B cell (primary cell): Measurements from ENCODE around the gene ATP10A. TPM values are rescaled to one million over a fixed set of nuclear protein-coding genes. Genes with fewer than 3 reads are reported as not detected.

Experiments
- ATAC-seq: fragments of 200-7000 bp; cut with Tn5 transposase; one replicate; pipeline ENCODE4 v1.10.0; 2021; ENCODE audit warnings: low read depth, mild to moderate bottlenecking, moderate number of reproducible peaks, moderate library complexity
- CTCF ChIA-PET: fragments of 350-600 bp; sonication (Branson Sonifier 250); formaldehyde crosslinking; loops from one replicate; lab custom pipeline; 2021; ENCODE audit warnings: antibody characterized with exemption, inconsistent platforms; lab: Charles Lee
- POLR2A ChIA-PET: fragments of 350-600 bp; sonication (Branson Sonifier 250); formaldehyde crosslinking; loops from one replicate; lab custom pipeline; 2021; ENCODE audit warnings: antibody characterized with exemption; lab: Charles Lee
- DNase-seq: peaks from one replicate; pipeline ENCODE4 v3.0.0; 2013
- H2AFZ ChIP-seq: 2 replicates; pipeline ENCODE4 v1.6.1; 2012; ENCODE audit warnings: mild to moderate bottlenecking, low read depth, low read length; ENCODE audit not compliant: insufficient read depth, poor library complexity, severe bottlenecking
- H3K27ac ChIP-seq, 2 donors: 1 replicate in 1 of 2; 2 replicates in 1 of 2; pipeline ENCODE4 v1.5.1; 2012 to 2013; ENCODE audit warnings: low read length in 2 of 2, mild to moderate bottlenecking in 2 of 2, moderate library complexity in 1 of 2
- H3K27me3 ChIP-seq, 4 experiments: fragments of 200-600 bp in 1 of 4; sonication (generic) in 1 of 4; replicated peaks in 1 of 4; 1 replicate in 2 of 4; 2 replicates in 2 of 4; pipeline versions ENCODE4 v1.6.1 to v1.7.0; 2013 to 2016; ENCODE audit warnings: low read length in 3 of 4, mild to moderate bottlenecking in 2 of 4, mixed read lengths in 1 of 4, moderate library complexity in 1 of 4; ENCODE audit not compliant: insufficient read depth in 4 of 4, control insufficient read depth in 3 of 4; ENCODE audit errors: control extremely low read depth in 1 of 4
- H3K36me3 ChIP-seq, 2 experiments: replicated peaks in 1 of 2; 1 replicate in 1 of 2; 2 replicates in 1 of 2; pipeline versions ENCODE4 v1.6.1 to v1.7.1; 2013; ENCODE audit warnings: low read length in 1 of 2; ENCODE audit not compliant: insufficient read depth in 2 of 2, control insufficient read depth in 1 of 2; ENCODE audit errors: control extremely low read depth in 1 of 2, extremely low read depth in 1 of 2
- H3K4me1 ChIP-seq, 2 donors: fragments of 200-600 bp in 1 of 2; sonication (generic) in 1 of 2; 1 replicate in 1 of 2; 2 replicates in 1 of 2; pipeline versions ENCODE4 v1.5.1 to v1.6.1; 2013 to 2017; ENCODE audit warnings: low read length in 2 of 2; ENCODE audit not compliant: control insufficient read depth in 2 of 2, insufficient read depth in 2 of 2
- H3K4me2 ChIP-seq: replicated peaks from 2 replicates; pipeline ENCODE3; 2012; ENCODE audit warnings: mild to moderate bottlenecking, low read depth, low read length; ENCODE audit not compliant: poor library complexity, severe bottlenecking
- H3K4me3 ChIP-seq, 5 experiments: fragments of 200-600 bp in 1 of 5; sonication (generic) in 1 of 5; 1 replicate in 3 of 5; 2 replicates in 2 of 5; pipeline versions ENCODE4 v1.5.1 to v1.7.0; 2011 to 2016; ENCODE audit warnings: low read length in 4 of 5, mild to moderate bottlenecking in 4 of 5, low read depth in 2 of 5, control low read depth in 1 of 5, moderate library complexity in 1 of 5; ENCODE audit not compliant: insufficient read depth in 1 of 5; ENCODE audit errors: control extremely low read depth in 1 of 5, extremely low read depth in 1 of 5
- H3K79me2 ChIP-seq: fragments of 200-600 bp; sonication (generic); one replicate; pipeline ENCODE4 v1.6.0; 2016; ENCODE audit warnings: low read length; ENCODE audit not compliant: control insufficient read depth, insufficient read depth
- H3K9ac ChIP-seq: fragments of 200-600 bp; sonication (generic); 2 replicates; pipeline ENCODE4 v1.6.1; 2017; ENCODE audit warnings: mild to moderate bottlenecking, low read length, moderate library complexity
- H3K9me3 ChIP-seq, 3 donors: one replicate each; pipeline versions ENCODE4 v1.6.1 to v1.7.1; 2013; ENCODE audit warnings: low read length in 2 of 3; ENCODE audit not compliant: control insufficient read depth in 2 of 3, insufficient read depth in 1 of 3; ENCODE audit errors: control extremely low read depth in 1 of 3
- H4K20me1 ChIP-seq: 2 replicates; pipeline ENCODE4 v1.6.0; 2012; ENCODE audit warnings: mild to moderate bottlenecking, low read length; ENCODE audit not compliant: insufficient read depth, control insufficient read depth, poor library complexity, severe bottlenecking
- H3K27ac Mint-ChIP-seq: one replicate; pipeline ENCODE4 v1.8.0; 2021; ENCODE audit warnings: mixed read lengths
- H3K27me3 Mint-ChIP-seq: one replicate; pipeline ENCODE4 v1.8.0; 2021; ENCODE audit warnings: mixed read lengths
- H3K4me1 Mint-ChIP-seq: one replicate; pipeline ENCODE4 v1.8.0; 2021; ENCODE audit warnings: mixed read lengths
- H3K4me3 Mint-ChIP-seq: one replicate; pipeline ENCODE4 v1.8.0; 2021; ENCODE audit warnings: mixed read lengths
- H3K9me3 Mint-ChIP-seq: one replicate; pipeline ENCODE4 v1.8.0; 2022; ENCODE audit warnings: mixed read lengths; ENCODE audit not compliant: insufficient read depth
- CTCF ChIP-seq: fragments of 200-600 bp; IDR thresholded peaks from one replicate; pipeline ENCODE4 v1.8.0; 2022; ENCODE audit warnings: antibody characterized with exemption, mild to moderate bottlenecking
- EZH2 ChIP-seq: IDR thresholded peaks from 2 replicates; pipeline ENCODE4 v1.6.1; 2012; ENCODE audit warnings: borderline replicate concordance, low read depth, mild to moderate bottlenecking, moderate library complexity, low read length; ENCODE audit not compliant: insufficient read depth, poor library complexity, severe bottlenecking
- WGBS: methylation state at CpG from one replicate; pipeline ENCODE4 v1.1.5; 2013; ENCODE audit warnings: missing lambda C conversion rate; ENCODE audit not compliant: insufficient coverage; 5-methylcytosine and 5-hydroxymethylcytosine counted together
- intact Hi-C: fragments of 100-400 bp; cut with micrococcal nuclease; formaldehyde crosslinking; loops from one replicate; pipeline ENCODE4 v1.10.0; 2022
- polyA plus RNA-seq: library from polyadenylated mRNA; depleted of rRNA; stranded (reverse); fragments of >200 nt; gene quantifications from 2 replicates; pipeline ENCODE4 v1.2.3, GENCODE V29; 2012
- total RNA-seq, 2 donors: library from RNA; stranded (reverse); fragments of 120-200 nt in 1 of 2; gene quantifications; 1 replicate in 1 of 2; 2 replicates in 1 of 2; pipeline versions ENCODE4 v1.2.3 to v1.2.4, GENCODE V29; 2013 to 2022

The ATP10A gene
- total and polyA plus RNA-seq, 2 donors (not counting 1 experiment from before 2014, with no cell fraction given): 0.21 to 0.22 TPM

GRCh38 chr15:25800761-25801515 lies 62.2 kb downstream of the ATP10A start:
- whole genome bisulfite sequencing: 97% methylated on average over 8 of the region's 10 CpGs

More at GRCh38 chr15:25800761-25801515, 62.2 kb downstream of the ATP10A start:
- DNase-seq (no peak), ATAC-seq (no peak)
- Histone ChIP-seq H3K27ac (no peak overlapping the region), H3K79me2 (no peaks in the 10 kb centered on the region), H3K9ac (no peak overlapping the region), H3K4me1 (peaks cover 46 to 66% of the 10 kb centered on the region in 2 donors), H4K20me1 (no peaks in the 10 kb centered on the region), H2AFZ (no peak overlapping the region), H3K4me2 (peak overlapping the region; percentile 38), H3K4me3 (no peak overlapping the region), H3K27me3 (peaks cover 0 to 15% (median 5%) of the 10 kb centered on the region in 4 experiments), H3K36me3 (no peaks in the 10 kb centered on the region), H3K9me3 (peaks cover 0 to 7% (median 0%) of the 10 kb centered on the region in 3 donors)
- intact Hi-C loops: no loop called here
- Mint-ChIP-seq H3K27me3 (peaks cover 36% of the 10 kb centered on the region), H3K9me3 (no peaks in the 10 kb centered on the region), H3K4me3 (no peak overlapping the region), H3K4me1 (peaks cover 25% of the 10 kb centered on the region), H3K27ac (no peak overlapping the region)
- no peak for TF ChIP-seq EZH2
- TF ChIP-seq CTCF: no peak
- CTCF ChIA-PET: no interaction called here
- POLR2A ChIA-PET: no interaction called here
